ENCODE results near the gene KAZN. TPM values are rescaled to one million over a fixed set of nuclear protein-coding genes. Genes with fewer than 3 reads are reported as not detected.

Gene KAZN
- polyA plus RNA-seq, 1 donor from 2014 or later = 20.6 TPM

DNA sequence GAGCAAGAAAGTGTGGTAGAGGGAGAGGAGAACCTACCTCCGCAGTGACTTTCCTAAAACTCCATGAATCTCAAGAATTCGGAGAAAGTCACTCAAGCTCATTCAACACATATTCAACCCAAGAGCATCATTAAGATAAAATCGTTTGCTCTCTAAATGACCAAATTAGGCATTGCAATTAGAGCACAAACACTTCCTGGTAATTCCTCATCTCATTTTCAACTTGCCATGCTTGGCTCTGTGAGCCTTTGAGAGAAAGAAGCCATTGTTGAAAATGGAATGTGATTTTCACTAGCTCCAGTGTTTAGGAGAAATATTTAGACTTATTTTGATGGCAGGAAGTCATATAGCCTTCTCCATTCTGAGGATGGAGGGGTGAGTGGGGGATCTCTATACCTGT is 52.5 kb downstream of the KAZN start:
- Histone ChIP-seq H4K20me1 (ENCODE audit: insufficient read depth) (no peaks in the 10 kb centered on the region), H3K79me2 (replicated peaks; ENCODE audit: insufficient read depth, low read length) (peaks cover 21% of the 10 kb centered on the region), H3K27ac (ENCODE audit: low read length) (no peak overlapping the region), H3F3A (ENCODE audit: insufficient read depth, low read length, poor library complexity, severe bottlenecking) (peaks cover 3% of the 10 kb centered on the region), H3K27me3 (ENCODE audit: insufficient read depth, low read depth, low read length) (no peaks in the 10 kb centered on the region), H3K4me2 (ENCODE audit: low read length) (no peak overlapping the region), H3K36me3 (ENCODE audit: insufficient read depth, low read length) (no peaks in the 10 kb centered on the region), H3K4me3 (ENCODE audit: low read length) (no peak overlapping the region), H3K9me2 (ENCODE audit: insufficient read depth, low read length) (no peaks in the 10 kb centered on the region), H3K9ac (ENCODE audit: low read length) (no peak overlapping the region), H3K9me3 (ENCODE audit: low read length) (no peaks in the 10 kb centered on the region), H2AFZ (ENCODE audit: low read depth, low read length) (no peak overlapping the region)
- TF ChIP-seq SMC3 (conservative IDR thresholded peaks at IDR 0.05; ENCODE audit: poor library complexity) (no peak), EZH2 (IDR thresholded peaks at IDR 0.05; ENCODE audit: borderline replicate concordance, insufficient read depth, low read length, poor library complexity, severe bottlenecking) (no peak), POLR2AphosphoS5 (IDR thresholded peaks at IDR 0.05) (no peak), RAD21 (conservative IDR thresholded peaks at IDR 0.05) (no peak)
- TF ChIP-seq, protein P1, sequence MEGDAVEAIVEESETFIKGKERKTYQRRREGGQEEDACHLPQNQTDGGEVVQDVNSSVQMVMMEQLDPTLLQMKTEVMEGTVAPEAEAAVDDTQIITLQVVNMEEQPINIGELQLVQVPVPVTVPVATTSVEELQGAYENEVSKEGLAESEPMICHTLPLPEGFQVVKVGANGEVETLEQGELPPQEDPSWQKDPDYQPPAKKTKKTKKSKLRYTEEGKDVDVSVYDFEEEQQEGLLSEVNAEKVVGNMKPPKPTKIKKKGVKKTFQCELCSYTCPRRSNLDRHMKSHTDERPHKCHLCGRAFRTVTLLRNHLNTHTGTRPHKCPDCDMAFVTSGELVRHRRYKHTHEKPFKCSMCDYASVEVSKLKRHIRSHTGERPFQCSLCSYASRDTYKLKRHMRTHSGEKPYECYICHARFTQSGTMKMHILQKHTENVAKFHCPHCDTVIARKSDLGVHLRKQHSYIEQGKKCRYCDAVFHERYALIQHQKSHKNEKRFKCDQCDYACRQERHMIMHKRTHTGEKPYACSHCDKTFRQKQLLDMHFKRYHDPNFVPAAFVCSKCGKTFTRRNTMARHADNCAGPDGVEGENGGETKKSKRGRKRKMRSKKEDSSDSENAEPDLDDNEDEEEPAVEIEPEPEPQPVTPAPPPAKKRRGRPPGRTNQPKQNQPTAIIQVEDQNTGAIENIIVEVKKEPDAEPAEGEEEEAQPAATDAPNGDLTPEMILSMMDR (IDR thresholded peaks at IDR 0.05; ENCODE audit: poor library complexity, severe bottlenecking) = no peak
- TF ChIP-seq, protein P2, sequence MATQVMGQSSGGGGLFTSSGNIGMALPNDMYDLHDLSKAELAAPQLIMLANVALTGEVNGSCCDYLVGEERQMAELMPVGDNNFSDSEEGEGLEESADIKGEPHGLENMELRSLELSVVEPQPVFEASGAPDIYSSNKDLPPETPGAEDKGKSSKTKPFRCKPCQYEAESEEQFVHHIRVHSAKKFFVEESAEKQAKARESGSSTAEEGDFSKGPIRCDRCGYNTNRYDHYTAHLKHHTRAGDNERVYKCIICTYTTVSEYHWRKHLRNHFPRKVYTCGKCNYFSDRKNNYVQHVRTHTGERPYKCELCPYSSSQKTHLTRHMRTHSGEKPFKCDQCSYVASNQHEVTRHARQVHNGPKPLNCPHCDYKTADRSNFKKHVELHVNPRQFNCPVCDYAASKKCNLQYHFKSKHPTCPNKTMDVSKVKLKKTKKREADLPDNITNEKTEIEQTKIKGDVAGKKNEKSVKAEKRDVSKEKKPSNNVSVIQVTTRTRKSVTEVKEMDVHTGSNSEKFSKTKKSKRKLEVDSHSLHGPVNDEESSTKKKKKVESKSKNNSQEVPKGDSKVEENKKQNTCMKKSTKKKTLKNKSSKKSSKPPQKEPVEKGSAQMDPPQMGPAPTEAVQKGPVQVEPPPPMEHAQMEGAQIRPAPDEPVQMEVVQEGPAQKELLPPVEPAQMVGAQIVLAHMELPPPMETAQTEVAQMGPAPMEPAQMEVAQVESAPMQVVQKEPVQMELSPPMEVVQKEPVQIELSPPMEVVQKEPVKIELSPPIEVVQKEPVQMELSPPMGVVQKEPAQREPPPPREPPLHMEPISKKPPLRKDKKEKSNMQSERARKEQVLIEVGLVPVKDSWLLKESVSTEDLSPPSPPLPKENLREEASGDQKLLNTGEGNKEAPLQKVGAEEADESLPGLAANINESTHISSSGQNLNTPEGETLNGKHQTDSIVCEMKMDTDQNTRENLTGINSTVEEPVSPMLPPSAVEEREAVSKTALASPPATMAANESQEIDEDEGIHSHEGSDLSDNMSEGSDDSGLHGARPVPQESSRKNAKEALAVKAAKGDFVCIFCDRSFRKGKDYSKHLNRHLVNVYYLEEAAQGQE (IDR thresholded peaks at IDR 0.05; ENCODE audit: borderline replicate concordance) = no peak

DNA sequence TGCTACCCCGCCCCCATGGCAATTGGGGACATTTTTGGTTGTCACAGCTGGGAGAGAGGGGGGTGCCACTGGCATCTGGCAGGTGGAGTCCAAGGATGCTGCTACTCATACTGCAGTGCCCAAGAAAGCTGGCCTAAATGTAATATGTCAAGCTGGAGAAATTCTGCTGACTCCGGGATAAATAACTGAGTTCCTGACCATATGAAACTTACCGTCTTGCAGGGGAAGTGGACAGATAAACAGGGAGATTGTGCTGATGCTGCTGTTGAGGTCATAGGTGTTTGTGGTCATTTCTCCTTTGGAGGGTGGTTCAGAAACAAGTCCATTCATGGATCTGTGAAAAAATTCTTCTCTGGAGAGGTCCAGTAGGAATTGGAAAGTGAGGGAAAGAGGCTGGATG is 54.4 kb downstream of the KAZN start:
- Histone ChIP-seq H3K9me2 (ENCODE audit: insufficient read depth, low read length) (no peaks in the 10 kb centered on the region), H3K79me2 (replicated peaks; ENCODE audit: insufficient read depth, low read length) (peaks cover 17% of the 10 kb centered on the region), H3K9me3 (ENCODE audit: low read length) (no peaks in the 10 kb centered on the region), H3K36me3 (ENCODE audit: insufficient read depth, low read length) (no peaks in the 10 kb centered on the region), H3F3A (ENCODE audit: insufficient read depth, low read length, poor library complexity, severe bottlenecking) (peaks cover 3% of the 10 kb centered on the region), H3K27me3 (ENCODE audit: insufficient read depth, low read depth, low read length) (no peaks in the 10 kb centered on the region), H3K4me2 (ENCODE audit: low read length) (no peak overlapping the region), H3K27ac (ENCODE audit: low read length) (no peak overlapping the region), H3K4me3 (ENCODE audit: low read length) (no peak overlapping the region), H4K20me1 (ENCODE audit: insufficient read depth) (no peaks in the 10 kb centered on the region), H2AFZ (ENCODE audit: low read depth, low read length) (no peak overlapping the region), H3K9ac (ENCODE audit: low read length) (no peak overlapping the region)
- TF ChIP-seq MXI1 (conservative IDR thresholded peaks at IDR 0.05; ENCODE audit: poor library complexity, severe bottlenecking) (no peak), SMC3 (conservative IDR thresholded peaks at IDR 0.05; ENCODE audit: poor library complexity) (no peak), EP300 (conservative IDR thresholded peaks at IDR 0.05; ENCODE audit: poor library complexity, severe bottlenecking) (no peak), TAF1 (IDR thresholded peaks at IDR 0.05; ENCODE audit: low read depth) (no peak), RAD21 (conservative IDR thresholded peaks at IDR 0.05) (no peak), POLR2AphosphoS5 (IDR thresholded peaks at IDR 0.05) (no peak), EZH2 (IDR thresholded peaks at IDR 0.05; ENCODE audit: borderline replicate concordance, insufficient read depth, low read length, poor library complexity, severe bottlenecking) (no peak)
- TF ChIP-seq, protein P1 (IDR thresholded peaks at IDR 0.05; ENCODE audit: poor library complexity, severe bottlenecking) = no peak
- TF ChIP-seq, protein P2 (IDR thresholded peaks at IDR 0.05; ENCODE audit: borderline replicate concordance) = no peak
